Neutrophil (primary cell): ENCODE measurements around the gene STMN3.
A peak's percentile ranks its signal among the peaks of the same experiment; 100 is the strongest.

ENCODE experiments used
- H3K27ac ChIP-seq: fragments of 200-600 bp; sonication (generic); 2 replicates; pipeline ENCODE4 v1.5.1; 2016; ENCODE audit warnings: mild to moderate bottlenecking, moderate library complexity
- H3K27me3 ChIP-seq: fragments of 200-600 bp; sonication (generic); 2 replicates; pipeline ENCODE4 v1.6.0; 2016; ENCODE audit warnings: mild to moderate bottlenecking
- H3K36me3 ChIP-seq: fragments of 200-600 bp; sonication (generic); 2 replicates; pipeline ENCODE4 v1.5.1; 2017
- H3K4me1 ChIP-seq, 2 experiments: fragments of 200-600 bp in 1 of 2; sonication (generic) in 1 of 2; 1 replicate in 1 of 2; 2 replicates in 1 of 2; pipeline versions ENCODE4 v1.5.1 to v1.6.1; 2013 to 2016; ENCODE audit warnings: low read depth in 1 of 2, low read length in 1 of 2, mild to moderate bottlenecking in 1 of 2, moderate library complexity in 1 of 2; ENCODE audit not compliant: control insufficient read depth in 1 of 2, insufficient read depth in 1 of 2
- H3K4me3 ChIP-seq, 2 experiments: fragments of 200-600 bp in 1 of 2; sonication (generic) in 1 of 2; 1 replicate in 1 of 2; 2 replicates in 1 of 2; pipeline ENCODE4 v1.5.1; 2013 to 2016; ENCODE audit warnings: low read depth in 1 of 2, low read length in 1 of 2, mild to moderate bottlenecking in 1 of 2, moderate library complexity in 1 of 2
- H3K9me3 ChIP-seq: fragments of 200-600 bp; sonication (generic); 2 replicates; pipeline ENCODE4 v1.5.1; 2016
- CTCF ChIP-seq: fragments of 200-600 bp; sonication (generic); IDR thresholded peaks from 2 replicates; pipeline ENCODE4 v1.5.1; 2016; ENCODE audit warnings: antibody characterized with exemption

Gene STMN3

DNA sequence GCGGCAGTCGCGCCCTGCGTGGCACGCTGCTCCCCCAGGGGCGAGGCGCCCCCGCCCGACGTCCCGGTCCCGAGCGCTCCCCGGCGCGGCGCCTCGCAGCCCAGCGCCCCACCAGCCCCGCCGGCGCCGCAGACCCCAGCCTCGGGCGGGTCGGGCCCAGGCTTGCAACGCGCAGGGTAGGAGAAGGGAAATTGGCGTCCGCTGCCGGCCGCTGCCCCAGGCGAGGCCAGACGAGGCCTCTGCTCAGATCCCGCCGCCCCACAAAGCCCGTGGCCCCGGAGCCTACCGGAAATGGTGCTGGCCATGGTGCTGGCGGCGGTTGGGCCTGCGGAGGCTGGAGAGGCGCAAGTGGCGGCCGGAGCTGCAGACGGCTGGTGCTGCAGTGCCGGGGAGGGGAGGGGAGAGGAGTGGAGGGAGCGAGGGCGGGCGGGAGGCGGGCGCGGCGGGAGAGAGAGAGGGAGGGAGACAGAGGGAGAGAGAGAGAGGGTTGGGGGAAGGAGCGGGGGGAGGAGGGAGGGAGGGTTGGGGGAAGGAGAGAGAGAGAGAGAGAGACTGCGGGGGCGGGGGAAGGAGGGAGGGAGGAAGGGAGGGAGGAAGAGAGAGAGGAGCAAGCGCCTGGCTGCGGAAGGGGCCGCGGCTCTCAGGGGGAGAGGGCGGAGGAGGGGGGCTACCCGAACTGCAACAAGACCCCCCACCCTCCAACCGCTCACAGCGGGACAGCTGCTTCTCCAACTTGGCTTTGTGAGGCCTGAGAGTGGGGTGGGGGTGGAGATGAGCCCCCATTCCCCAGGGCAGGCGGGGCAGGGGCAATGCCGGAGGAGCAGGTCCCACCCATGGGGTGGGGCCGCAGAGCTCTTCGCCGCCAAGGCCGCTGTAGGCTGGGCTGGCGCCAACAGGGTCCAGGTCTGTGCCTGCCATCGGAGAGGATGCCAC is at the start of gene STMN3:
STMN3 (minus strand) TSS at position 384 of the 933 bp plus-strand sequence; CDS start at position 305, 79 bp downstream.
- no peaks in the 10 kb centered on the region for H3K9me3 ChIP-seq
- H3K4me1 ChIP-seq: peaks cover 17 to 29% of the 10 kb centered on the region in 2 experiments
- H3K27me3 ChIP-seq: peaks cover 72% of the 10 kb centered on the region
- no peak for TF ChIP-seq CTCF
- no peak within 1 kb of the TSS for H3K27ac ChIP-seq
- H3K4me3 ChIP-seq: peak within 1 kb of the TSS; percentile 41 to 43
- H3K36me3 ChIP-seq: no peaks in the 10 kb centered on the region

DNA sequence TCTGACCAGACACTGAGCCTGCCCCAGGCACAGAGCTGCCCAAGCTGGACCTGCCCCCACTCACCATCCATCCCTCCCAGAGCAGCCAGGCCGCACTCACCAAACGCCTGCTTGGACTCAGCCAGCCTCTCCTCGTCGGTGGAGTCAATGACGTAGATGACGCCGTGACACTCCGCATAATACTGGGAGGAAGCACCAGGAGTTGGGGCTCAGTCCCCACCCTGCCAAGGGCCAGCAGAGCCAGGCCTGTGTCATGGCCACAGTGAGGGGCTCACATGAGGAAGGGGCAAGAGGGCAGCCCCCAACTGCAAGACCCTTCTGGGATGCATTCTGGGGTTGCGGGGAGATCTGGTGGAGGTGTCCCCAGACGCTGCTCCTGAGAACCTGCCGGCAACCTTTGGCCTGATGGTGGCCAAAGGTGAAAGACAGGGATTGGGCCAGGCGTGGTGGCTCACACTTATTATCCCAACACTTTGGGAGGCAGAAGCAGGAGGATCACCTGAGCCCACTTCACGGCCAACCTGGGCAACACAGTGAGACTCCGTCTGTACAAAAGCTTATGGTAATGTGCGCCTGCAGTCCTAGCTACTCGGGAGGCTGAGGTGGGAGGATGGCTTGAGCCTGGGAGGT is 48.9 kb upstream of the STMN3 start:
- H3K27ac ChIP-seq: no peak overlapping the region

GRCh38 chr20:63701329-63702035 is 48.3 kb upstream of the STMN3 start:
- H3K9me3 ChIP-seq: no peaks in the 10 kb centered on the region
- peaks cover 69% of the 10 kb centered on the region for H3K36me3 ChIP-seq
- H3K27me3 ChIP-seq: peaks cover 13% of the 10 kb centered on the region
- peaks cover 3 to 6% of the 10 kb centered on the region in 2 experiments for H3K4me1 ChIP-seq
- H3K27ac ChIP-seq: no peak overlapping the region
- H3K4me3 ChIP-seq: no peak overlapping the region
- no peak for TF ChIP-seq CTCF

More for the DNA sequence above, 48.9 kb upstream of the STMN3 start:
- Histone ChIP-seq H3K4me3 (no peak overlapping the region), H3K9me3 (no peaks in the 10 kb centered on the region), H3K4me1 (peaks cover 9% of the 10 kb centered on the region in 2 experiments), H3K36me3 (peaks cover 69% of the 10 kb centered on the region), H3K27me3 (peaks cover 7% of the 10 kb centered on the region)
- TF ChIP-seq CTCF: no peak

DNA sequence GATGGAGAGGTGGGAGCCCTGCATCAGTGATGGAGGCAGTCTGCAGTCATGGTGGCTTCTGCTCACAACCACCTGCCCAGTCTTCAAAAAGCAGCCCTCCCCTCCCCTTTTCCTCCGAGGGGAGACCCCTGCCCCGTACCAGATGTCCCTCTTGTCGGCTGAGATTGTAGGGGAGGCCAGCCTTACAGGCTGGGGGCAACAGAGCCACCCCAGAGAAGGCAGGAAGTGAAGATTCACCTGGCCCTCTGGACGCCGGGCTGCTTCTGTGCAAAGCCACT is 47.8 kb upstream of the STMN3 start:
- no peak overlapping the region for H3K4me3 ChIP-seq
- no peak for TF ChIP-seq CTCF
- H3K36me3 ChIP-seq: peaks cover 65% of the 10 kb centered on the region
- peaks cover 18% of the 10 kb centered on the region for H3K27me3 ChIP-seq
- no peak overlapping the region for H3K27ac ChIP-seq
- no peaks in the 10 kb centered on the region for H3K9me3 ChIP-seq
- H3K4me1 ChIP-seq: peaks cover 0 to 4% of the 10 kb centered on the region in 2 experiments

DNA sequence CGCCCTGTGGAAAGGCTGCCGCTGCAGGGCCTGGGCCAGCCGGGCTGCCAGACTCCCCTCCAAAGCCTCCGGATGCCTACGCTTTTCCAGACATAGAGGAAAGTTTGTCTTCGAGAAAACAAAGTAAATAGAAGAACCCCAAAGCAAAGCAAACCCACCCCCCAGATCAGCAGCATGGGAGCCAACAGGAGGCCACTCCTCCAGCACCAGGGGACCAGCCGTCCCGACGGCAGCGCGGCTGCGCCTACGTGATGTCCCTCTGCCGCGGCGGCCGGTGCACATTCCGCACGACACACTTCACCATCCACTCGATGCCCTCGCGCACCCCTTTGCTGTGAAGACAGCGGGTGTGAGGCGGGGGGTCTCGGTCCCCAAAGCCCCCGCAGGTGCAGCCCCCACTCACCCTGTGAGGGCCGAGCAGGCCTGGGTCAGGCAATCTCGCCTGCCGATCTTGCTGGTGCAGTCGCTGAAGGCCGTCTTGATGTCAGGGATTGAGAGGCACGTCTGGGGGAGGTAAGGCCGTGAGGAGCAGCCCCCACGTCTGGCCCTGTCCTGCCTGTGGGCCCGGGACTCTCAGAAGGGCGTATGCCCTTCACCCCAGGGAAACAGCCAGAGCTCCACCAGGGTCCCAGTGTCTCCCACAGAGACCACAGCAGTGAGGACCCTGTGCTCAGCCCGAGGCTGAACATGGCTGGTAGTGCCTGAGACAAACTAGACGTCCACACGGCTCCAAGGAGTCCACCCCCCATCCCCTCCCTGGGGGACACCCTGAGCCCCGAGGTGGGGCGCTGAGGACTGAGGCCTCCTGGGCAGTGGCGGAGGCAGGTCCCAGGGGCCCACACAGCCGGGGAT is 47.2 kb upstream of the STMN3 start:
- Histone ChIP-seq H3K36me3 (peaks cover 62% of the 10 kb centered on the region), H3K9me3 (no peaks in the 10 kb centered on the region), H3K27me3 (peaks cover 21% of the 10 kb centered on the region), H3K4me3 (no peak overlapping the region), H3K4me1 (peaks cover 0 to 4% of the 10 kb centered on the region in 2 experiments), H3K27ac (no peak overlapping the region)
- no peak for TF ChIP-seq CTCF
